HG03571 (cell line): Measurements from ENCODE around the gene TMEM242.
A peak's percentile ranks its signal among the peaks of the same experiment; 100 is the strongest.
"Not testable (repeated sequence)": the region's sequence is repeated elsewhere in the genome, so short reads cannot be mapped to it uniquely, and the experiment has no call there.

Source experiments
- ATAC-seq: cut with Tn5 transposase; IDR thresholded peaks from one replicate; pipeline ENCODE4 v1.9.1; 2021; ENCODE audit not compliant: unreplicated experiment

The TMEM242 gene

DNA sequence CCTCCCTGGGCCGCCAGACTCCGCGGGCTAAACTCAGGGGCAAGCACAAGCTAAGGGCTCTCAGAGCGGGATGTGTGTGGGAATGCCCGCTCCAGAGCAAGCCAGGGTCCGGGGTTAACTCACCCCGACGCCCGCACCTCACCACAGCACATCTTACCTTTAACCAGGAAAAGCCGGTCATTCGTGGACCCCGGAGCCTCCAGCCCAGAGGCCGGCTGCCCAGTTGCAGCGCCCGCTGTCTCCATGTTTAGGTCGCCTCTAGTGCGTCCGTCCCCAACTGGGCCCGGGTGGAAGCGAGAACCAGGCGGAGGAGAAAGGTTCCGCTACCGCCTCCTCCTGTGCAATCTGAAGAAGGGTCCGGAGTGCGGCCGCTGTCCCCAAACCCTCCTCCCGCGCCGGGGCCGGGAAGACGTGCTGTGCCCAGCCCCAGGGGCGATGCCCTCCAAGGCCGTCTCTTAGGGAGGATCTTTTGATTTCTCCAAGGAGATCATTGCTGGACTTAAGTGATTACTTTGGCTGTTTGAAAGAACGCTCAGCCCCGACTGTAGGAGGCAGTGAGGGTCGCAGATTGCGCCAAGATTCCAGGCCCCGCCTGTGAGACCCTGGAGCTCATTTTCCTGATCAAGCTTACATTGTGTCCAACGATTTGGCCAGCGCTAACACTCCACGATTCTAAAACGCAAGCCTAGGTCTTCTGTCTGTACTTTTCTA, at the start of gene TMEM242:
TSS of gene TMEM242 (minus strand) at position 265 of the 711 bp plus-strand sequence. CDS start at position 245, 20 bp downstream.
- ATAC-seq, result peak; percentile 86

DNA sequence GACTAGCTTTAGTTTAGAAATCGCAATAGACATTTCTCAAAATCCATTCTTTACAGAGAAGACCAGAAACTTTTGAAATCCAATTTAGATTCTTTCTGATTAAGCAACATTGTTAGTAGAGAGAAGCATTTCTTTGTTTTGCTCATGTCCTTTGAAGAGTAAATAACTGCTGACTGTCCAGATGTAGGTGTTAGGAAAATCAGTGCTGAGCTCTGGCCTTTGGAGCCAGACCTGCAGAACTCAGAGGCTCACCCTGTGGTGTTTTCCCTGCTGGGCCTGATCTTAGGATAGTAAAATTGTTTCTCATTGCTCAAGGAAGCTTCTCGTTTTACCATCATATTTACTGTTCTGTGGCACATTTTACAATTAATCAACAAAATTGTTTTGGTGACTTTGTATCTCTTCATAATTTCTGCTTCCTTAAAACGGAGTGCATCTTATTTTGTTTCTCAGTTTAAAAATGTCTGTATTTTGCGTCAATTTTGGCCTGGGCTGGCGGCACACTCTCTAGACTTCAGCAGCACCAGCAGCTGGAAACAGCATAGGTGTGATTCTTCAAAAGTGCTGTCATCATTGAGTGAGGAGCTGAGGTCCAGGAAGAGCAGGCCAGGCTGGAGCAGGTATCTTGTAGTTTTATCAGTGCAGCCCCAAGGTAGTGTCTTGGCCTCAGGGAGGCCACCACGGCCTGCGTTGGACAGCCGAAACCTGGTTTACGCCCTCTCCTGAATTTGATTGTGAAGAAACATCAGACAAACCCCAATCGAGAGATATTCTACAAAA, 49.4 kb upstream of the TMEM242 start:
- no peak for ATAC-seq

DNA sequence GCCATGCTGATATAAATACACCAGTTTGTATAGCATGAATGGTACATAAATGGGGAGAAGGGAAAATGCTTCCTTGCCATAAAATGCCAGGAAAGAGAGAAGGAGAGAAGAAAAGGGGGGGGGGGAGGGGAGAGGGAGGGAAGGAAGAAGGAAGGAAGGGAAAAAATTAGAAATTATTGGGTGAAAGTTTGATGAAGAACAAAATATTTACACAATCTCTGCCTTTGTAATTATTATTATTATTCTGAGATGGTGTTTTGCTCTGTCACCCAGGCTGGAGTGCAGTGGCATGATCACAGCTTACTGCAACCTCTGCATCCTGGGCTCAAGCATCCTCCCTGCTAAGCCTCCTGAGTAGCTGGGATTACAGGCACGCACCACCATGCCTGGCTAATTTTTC, 47.4 kb upstream of the TMEM242 start:
- no peak for ATAC-seq

DNA sequence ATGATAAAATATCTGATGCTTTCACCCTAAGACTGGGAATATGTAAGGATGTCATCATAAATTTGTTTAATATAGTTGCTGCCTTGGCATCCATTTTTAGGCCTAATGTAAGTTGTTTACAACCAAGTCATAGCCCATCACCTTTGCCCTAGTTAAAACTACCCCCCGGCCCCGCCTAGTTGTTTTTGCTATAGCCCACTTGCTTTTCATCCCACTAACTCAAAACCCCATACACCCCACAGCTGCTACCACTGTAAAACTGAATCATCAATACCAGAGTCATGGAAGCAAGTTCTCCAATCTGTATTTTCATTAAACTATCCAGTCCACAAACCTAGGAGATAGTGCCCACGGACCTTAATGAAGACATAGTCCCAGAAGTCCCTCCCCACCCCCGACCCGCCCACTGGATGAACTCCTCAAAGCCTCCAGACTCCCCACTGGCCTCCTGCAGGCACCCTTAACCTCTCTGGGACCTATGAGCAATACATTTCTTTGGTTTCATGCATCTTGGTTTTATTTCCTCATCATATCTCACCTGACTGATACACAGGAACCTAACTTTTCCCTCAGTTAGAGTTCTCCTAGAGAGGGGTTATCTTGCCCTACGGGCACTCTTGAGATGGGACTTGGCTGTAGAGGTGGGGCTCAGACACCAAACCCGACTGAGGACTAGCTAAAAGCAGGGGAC, 45.2 kb upstream of the TMEM242 start:
- ATAC-seq, result no peak

DNA sequence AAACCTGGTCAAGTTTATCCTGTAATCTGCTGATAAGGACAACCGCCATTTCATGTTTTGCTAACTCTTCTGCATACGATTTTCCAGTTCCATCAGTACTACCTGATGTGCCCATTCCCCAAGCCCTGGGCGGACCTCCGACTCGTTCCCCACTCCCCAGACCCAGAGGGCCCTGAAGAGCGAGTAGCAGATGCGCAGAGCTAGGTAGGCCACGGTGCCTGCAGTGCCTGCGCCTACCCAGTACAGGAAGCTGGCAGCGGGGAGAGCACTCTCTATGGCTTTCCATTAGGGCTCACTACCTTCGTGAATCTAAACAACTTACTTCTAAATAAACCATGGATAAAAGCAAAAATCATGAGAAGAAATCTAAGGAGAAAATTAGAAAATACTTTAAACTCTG, 43.3 kb upstream of the TMEM242 start:
- no peak for ATAC-seq

DNA sequence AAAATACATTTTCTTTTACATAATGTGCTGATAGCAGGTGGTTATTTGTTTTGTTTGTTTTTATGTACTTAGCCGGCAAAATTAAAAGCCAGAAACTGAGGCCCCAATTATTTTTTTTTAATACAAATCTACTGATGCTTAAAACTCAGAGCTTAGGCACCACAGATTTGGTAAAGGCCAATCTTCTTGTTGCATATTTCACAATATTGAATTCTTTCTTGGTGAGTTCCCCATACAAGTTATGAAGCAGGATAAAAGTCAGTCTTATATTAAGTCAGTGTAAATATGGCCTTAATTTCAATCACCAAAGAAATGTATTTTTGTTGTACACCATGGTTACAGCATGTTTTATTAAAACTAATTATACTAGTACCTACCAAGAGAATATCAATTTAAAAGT, 41.4 kb upstream of the TMEM242 start:
- no peak for ATAC-seq

DNA sequence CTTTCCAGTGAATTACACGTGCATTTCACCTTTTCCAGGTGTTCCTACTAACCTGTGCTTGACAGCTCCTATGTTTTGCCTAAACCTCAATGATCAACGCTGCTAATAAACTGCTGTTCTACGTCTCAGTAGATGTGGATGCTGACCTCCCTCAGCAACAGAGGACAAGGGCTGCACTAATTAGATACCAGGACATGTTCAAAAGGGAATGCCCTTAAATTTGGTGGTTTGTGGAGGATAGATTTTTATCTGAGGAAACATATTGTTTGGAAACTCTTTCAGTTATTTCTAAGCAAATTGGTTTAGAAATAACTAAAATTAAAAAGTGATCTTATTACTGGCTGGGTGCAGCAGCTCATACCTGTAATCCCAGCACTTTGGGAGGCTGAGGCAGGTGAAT, 38.6 kb upstream of the TMEM242 start:
- ATAC-seq, result no peak

DNA sequence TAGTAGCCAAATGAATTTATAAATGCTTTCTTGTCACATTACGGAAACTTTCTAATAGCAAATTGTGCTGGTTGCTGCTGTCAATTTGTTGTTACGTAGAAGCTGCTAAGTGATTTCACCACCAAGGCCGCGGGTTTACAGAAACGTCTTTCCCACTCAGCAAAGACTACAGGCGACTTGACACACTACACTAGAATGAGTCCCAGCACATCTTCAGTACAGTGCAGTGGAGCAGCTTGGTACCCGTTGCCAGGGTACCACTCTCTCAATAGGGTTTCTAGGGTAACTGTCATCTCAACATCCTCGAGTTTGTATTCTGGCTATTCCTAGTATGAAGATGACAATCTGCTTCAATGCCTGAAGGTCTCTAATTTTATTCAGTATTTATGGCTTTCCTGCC, 35.0 kb upstream of the TMEM242 start:
- ATAC-seq, result no peak

DNA sequence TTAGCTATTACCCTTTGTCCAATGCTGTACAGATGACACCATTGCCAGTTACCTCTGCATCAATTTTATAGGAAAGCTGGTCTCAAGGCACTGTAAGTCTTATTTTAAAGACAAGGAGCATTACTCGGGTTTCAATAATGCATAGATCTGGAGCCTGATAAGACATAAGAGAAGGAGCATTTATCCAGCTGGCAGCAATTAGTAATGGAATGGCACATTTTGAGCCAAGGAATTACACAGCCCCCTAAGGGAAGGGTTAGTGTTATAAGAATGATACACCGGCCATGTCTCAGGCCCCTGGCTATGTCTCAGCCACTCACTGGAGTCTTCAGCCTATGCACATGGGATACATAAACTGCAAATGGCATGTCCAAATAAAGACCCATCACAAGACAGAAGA, 23.1 kb upstream of the TMEM242 start:
- ATAC-seq, result no peak

DNA sequence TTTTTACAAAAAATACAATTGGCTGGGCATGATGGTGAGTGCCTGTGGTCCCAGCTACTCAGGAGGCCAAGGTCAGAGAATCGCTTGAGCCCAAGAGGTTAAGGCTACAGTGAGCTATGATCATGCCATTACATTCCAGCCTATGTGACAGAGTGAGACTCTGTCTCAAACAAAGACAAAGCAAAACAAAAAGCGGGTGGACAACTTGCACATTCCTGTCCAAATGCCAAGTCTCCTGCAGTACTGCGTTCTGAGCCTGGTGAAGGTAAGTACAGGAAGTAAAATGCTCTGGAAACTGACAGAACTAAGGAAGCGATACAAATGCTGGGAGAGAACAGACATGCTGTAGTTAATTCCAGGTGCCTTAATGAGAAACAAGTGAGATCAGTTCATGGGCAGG, 20.4 kb upstream of the TMEM242 start:
- no peak for ATAC-seq

DNA sequence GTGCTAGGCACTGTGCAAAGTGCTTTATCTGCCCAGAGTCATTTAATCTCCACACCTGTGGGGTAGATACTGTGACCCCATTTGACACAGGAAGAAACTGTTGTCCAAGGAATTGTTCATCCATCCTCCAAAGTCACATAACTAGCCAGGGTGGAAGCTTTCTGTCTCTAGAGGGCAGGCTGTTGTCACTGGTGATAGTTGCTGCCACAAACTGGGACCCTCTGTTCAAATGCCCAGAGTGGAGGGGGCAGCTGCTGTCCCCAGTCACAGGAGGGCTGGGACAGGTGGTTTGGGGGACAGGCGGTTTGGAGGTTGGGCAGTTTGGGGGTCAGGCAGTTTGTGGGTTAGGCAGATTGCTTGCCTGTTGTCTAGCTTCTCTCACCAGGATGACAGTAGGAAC, 16.1 kb upstream of the TMEM242 start:
- ATAC-seq, result no peak

DNA sequence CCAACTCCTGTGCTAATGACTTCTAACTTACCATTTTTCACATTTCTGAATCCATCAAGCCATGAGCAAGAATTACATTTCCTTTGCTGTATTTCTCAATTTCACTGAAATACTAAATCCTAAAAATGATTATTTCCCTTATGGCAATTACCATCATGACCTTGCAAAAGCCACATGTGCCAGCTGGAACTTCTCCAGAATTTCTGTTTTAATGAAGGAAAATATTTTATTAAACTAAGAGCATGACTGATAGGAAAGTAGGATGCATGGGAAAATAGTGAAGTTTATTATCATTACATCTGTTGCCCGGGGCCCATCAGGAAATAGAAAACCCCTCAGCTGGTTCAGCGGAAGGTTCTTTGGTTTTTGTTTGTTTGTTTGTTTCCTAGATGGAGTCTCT, 14.4 kb upstream of the TMEM242 start:
- ATAC-seq, result no peak

DNA sequence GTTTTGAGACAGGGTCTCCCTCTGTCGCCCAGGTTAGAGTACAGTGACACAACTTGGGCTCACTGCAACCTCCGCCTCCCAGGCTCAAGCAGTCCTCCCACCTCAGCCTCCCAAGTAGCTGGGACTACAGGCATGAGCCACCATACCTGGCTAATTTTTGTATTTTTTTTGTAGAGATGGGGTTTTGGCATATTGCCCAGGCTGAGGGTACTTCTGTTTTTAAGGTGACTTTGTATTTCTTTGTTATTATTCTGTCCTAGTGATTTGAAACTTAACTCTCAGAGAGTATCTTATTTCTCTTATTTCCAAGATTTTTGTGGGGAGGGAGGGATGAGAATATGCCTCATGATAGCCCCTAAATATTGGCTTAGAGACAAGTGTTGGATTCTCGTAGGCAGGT, 14.0 kb upstream of the TMEM242 start:
- not testable (repeated sequence) for ATAC-seq

DNA sequence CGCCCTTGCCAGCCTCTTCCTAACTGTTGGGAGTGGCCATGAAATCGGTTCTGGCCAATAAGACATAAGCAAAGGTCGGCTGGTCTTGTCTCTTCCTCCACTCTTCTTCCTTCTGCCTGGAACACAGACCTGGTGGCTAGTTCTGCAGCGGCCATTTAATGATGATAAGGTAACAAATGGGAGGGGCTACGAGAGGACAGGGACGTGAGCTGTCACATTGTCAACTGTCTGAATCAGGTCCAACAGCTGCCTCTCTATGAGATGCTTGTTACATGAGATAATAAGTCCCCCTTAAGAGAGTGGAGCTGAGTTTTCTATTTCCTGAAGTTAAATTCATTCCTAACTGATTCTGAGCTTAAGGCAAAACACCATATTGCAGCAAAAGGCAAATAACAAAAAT, 12.5 kb upstream of the TMEM242 start:
- no peak for ATAC-seq

DNA sequence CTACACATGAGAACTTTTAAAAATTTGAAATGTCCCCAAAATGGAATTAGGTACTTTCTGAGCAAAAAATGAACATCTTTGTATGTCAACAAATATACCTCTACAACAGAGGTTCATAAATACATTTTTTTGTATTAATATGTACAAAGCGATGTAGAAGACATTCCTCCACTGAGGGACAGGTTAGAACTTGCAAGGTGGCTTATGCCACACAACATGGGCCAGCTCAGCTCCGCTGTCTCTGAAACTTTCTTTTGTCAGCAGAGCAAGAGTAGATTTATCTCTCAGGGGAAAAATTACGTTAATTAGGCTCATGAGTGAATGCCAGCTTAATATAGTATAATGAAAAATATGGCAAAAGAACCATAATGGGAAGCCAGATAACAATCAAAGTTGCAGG, 10.6 kb upstream of the TMEM242 start:
- no peak for ATAC-seq

DNA sequence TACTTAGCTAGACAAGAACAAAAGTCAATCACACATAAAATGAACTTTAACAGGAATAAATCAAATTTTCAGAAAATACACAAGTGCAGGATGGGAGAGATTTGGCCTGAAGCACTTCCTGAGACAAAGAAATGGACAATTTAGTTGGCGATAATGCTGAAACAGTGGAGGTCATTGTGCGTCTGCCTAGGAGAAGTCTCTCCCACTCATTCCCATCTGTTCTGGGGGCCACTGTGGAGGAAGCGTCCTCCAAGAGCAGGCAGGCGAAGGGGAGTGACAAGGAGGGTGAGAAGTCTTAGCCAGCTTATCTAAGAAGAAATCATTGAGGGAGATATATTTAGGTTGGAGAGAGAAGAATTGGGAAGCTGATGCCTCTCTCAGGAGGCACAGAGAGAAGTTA, 10.2 kb upstream of the TMEM242 start:
- ATAC-seq, result no peak

DNA sequence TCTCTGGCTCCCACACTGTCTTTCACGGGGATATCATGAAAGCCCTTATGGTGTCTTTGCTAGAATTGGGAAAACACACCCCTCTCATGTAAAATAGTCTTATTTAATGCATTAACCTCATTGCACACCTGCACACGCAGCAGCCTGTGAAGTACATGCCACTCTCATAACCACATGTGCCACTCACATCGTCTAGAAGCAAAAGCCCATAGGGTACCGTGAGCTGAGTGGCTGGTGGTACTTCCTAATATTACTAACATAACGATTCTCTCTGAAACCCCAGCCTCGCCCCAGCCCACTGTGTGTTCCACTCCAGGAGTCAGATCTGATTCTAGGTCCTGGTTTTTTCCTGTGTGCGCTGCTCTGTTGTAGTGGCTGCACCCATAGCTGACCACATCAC, 9.5 kb upstream of the TMEM242 start:
- ATAC-seq, result no peak

DNA sequence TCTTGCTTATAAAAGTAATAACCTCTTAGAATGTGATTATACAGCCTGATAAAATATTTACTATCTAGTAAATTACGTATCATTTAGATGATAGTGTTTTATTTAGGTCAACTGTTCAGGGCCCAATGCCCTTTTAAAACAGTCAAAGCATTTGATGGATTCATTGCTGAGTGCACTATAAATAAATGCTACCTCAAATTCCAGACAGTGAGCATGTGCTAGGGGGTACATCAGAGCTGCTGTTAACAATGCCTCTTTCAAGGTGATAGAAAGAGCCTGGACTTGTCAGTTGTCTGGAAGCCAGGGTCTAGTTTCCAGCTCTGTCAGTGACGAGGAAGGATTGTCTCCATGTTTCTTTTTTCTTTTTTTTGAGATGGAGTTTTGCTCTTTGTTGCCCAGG, 7.5 kb upstream of the TMEM242 start:
- ATAC-seq, result no peak

DNA sequence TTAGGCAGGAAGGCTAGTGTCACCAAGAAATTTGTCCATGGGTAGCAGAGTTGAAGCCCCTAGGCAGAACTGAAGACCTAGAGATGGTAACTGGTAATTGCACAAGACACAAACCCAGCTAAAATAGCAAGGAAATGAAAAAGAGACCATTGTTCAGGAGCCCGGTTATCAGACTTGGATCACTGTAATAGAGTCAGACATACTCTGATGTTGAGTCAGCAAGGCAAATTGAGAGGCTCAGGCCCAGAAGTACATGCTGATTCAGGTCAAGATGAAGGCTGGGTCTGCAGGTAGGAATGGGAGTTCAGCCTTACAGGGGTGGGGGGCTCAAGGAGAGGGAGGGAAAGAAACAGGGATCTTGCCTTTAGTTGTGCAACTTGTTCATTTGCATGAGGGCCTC, 6.5 kb upstream of the TMEM242 start:
- ATAC-seq, result no peak

DNA sequence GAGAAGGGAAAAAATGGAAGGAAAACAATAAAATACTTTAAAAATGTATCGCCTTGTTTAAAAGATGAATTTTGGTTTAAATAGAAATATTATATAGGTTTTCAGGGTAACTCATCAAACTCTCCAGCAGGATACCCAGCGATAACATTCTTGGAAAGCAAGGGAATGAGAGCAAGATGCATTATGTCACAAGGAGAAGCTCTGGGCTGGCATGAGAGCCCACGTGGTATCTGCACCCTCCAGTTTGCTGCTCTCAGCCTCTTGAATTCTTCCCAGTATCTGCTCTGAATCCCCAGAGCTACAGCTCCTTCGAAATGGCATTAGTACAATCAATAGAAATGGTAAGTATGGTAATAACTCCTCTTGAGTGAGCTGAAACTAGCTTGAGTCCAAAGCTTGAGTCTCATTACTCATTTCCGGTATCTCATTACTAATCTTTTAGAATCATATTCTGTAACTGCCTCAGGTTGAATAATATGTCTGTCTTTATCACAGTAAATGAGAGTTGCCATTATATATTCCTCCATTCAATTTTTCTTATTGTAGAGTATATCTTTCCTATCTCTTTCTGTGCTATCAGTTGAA, 4.9 kb upstream of the TMEM242 start:
- ATAC-seq, result no peak

DNA sequence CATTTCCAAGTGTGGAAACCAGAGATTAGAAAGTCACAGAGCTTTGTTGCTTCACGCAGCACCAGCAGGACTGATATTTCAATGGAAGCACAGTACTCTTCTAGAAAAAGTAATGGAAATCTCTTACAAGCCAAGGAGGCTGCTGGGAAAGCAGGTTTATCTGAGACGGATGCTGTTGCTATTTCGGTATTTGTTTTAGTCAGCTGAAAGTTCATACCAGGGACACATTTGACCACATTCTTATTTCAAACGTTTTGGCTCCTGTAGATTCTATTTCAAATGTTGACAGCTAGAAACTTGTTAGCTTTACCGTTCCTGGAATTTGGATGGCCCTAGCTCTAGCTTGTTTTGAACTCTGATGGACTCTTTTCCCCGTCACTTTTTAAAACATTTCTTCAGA, 3.7 kb upstream of the TMEM242 start:
- ATAC-seq, result no peak
